K562 (cell line): Measurements from ENCODE around the gene LYPD4.

Experiments used
- MEIS2 ChIP-seq: fragments of 450-650 bp; IDR thresholded peaks from 2 replicates; pipeline ENCODE4 v1.6.1; 2014; ENCODE audit warnings: mild to moderate bottlenecking; ENCODE audit not compliant: partially characterized antibody
- TF ChIP-seq, protein P1 (sequence below): sonication (generic); formaldehyde crosslinking; IDR thresholded peaks from 2 replicates; pipeline ENCODE4 v1.9.0; 2022; ENCODE audit warnings: mild to moderate bottlenecking, missing genetic modification reagents
- TF ChIP-seq, protein P2 (sequence below): sonication (generic); formaldehyde crosslinking; IDR thresholded peaks from 2 replicates; pipeline ENCODE4 v1.8.1; 2023; ENCODE audit warnings: mild to moderate bottlenecking, missing genetic modification reagents
- TF ChIP-seq, protein P3 (sequence below): sonication (generic); formaldehyde crosslinking; IDR thresholded peaks from 2 replicates; pipeline ENCODE4 v1.8.0; 2022; ENCODE audit warnings: missing genetic modification reagents, mild to moderate bottlenecking, borderline replicate concordance

DNA sequence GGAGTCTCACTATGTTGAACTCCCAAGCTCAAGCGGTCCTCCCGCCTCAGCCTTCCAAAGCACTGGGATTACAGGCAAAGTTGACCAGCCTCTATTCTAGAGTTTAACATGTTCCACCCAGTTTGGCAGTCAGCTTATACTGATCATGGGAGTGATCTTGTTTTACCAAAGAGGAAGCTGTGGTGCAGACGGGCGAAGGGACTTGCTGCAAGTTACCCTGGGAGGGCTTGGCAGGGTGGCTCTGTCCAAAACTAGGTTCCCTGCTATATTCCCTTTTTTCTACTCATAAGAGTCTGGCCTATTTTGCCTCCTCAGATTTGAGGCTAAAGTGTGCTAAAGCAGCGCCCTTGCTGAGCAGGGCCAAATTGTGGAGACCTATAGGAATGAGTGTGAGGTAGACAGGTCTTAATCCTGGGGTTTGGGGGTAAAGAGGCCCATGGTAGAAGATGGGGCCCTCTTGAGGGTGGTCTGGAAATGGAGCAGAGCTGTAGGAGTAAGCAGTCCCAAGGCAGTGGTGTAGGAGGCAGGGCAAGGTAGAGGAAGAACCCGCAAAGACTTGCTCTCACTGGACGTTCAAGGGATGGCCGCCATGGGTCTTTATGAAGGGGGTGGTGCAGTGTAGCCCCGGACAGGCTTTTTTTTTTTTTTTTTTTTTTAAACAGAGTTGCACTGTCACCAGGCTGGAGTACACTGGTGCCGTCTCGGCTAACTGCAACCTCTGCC lies 18.9 kb upstream of the LYPD4 start:
- no peak for TF ChIP-seq MEIS2
- TF ChIP-seq, protein P1, sequence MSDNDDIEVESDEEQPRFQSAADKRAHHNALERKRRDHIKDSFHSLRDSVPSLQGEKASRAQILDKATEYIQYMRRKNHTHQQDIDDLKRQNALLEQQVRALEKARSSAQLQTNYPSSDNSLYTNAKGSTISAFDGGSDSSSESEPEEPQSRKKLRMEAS (CRISPR knock-in tag), result no peak
- TF ChIP-seq, protein P2, sequence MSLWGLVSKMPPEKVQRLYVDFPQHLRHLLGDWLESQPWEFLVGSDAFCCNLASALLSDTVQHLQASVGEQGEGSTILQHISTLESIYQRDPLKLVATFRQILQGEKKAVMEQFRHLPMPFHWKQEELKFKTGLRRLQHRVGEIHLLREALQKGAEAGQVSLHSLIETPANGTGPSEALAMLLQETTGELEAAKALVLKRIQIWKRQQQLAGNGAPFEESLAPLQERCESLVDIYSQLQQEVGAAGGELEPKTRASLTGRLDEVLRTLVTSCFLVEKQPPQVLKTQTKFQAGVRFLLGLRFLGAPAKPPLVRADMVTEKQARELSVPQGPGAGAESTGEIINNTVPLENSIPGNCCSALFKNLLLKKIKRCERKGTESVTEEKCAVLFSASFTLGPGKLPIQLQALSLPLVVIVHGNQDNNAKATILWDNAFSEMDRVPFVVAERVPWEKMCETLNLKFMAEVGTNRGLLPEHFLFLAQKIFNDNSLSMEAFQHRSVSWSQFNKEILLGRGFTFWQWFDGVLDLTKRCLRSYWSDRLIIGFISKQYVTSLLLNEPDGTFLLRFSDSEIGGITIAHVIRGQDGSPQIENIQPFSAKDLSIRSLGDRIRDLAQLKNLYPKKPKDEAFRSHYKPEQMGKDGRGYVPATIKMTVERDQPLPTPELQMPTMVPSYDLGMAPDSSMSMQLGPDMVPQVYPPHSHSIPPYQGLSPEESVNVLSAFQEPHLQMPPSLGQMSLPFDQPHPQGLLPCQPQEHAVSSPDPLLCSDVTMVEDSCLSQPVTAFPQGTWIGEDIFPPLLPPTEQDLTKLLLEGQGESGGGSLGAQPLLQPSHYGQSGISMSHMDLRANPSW (CRISPR knock-in tag), result no peak
- TF ChIP-seq, protein P3, sequence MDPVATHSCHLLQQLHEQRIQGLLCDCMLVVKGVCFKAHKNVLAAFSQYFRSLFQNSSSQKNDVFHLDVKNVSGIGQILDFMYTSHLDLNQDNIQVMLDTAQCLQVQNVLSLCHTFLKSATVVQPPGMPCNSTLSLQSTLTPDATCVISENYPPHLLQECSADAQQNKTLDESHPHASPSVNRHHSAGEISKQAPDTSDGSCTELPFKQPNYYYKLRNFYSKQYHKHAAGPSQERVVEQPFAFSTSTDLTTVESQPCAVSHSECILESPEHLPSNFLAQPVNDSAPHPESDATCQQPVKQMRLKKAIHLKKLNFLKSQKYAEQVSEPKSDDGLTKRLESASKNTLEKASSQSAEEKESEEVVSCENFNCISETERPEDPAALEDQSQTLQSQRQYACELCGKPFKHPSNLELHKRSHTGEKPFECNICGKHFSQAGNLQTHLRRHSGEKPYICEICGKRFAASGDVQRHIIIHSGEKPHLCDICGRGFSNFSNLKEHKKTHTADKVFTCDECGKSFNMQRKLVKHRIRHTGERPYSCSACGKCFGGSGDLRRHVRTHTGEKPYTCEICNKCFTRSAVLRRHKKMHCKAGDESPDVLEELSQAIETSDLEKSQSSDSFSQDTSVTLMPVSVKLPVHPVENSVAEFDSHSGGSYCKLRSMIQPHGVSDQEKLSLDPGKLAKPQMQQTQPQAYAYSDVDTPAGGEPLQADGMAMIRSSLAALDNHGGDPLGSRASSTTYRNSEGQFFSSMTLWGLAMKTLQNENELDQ (CRISPR knock-in tag), result no peak
